GDM1 (cell line): ENCODE measurements around the gene IGSF6.

ENCODE experiments used
- DNase-seq: peaks from one replicate; lab custom pipeline; 2025; lab: John Stamatoyannopoulos, UW

The IGSF6 gene

GRCh38 chr16:21600031-21600773 is 52.2 kb downstream of the IGSF6 start:
- no peak for DNase-seq

GRCh38 chr16:21599122-21600030 is 53.0 kb downstream of the IGSF6 start, which contains the start of gene METTL9:
Gene METTL9 (plus strand): TSS chr16:21599577. CDS start chr16:21599734, 157 bp downstream.
- DNase-seq, result peak; percentile 94

GRCh38 chr16:21598701-21599121 is 53.7 kb downstream of the IGSF6 start:
- DNase-seq, result no peak

GRCh38 chr16:21598206-21598605 is 54.2 kb downstream of the IGSF6 start:
- DNase-seq, result no peak

GRCh38 chr16:21597561-21598030 is 54.8 kb downstream of the IGSF6 start:
- no peak for DNase-seq

GRCh38 chr16:21593530-21594289 is 58.7 kb downstream of the IGSF6 start:
- no peak for DNase-seq

- DNase-seq, result no peak
Observed at GRCh38 chr16:21592191-21592590, 60.2 kb downstream of the IGSF6 start.

GRCh38 chr16:21590796-21591195 is 61.6 kb downstream of the IGSF6 start:
- DNase-seq, result no peak

- no peak for DNase-seq
Observed at GRCh38 chr16:21590287-21590686, 62.1 kb downstream of the IGSF6 start.

- no peak for DNase-seq
Observed at GRCh38 chr16:21589551-21589950, 62.9 kb downstream of the IGSF6 start.
